Mucosa of descending colon (tissue), 3 donors: ENCODE measurements around the gene PPP6R2. TPM values are rescaled to one million over a fixed set of nuclear protein-coding genes. Genes with fewer than 3 reads are reported as not detected.
A peak's percentile ranks its signal among the peaks of the same experiment; 100 is the strongest.

ENCODE experiments used
- ATAC-seq: fragments of 200-7000 bp; cut with Tn5 transposase; one replicate; pipeline ENCODE4 v1.9.1; 2020; ENCODE audit warnings: mild to moderate bottlenecking, moderate library complexity
- DNase-seq, 3 donors: peaks; one replicate each; pipeline ENCODE4 v3.0.0-alpha.2; 2020
- H3K36me3 ChIP-seq: fragments of 200-600 bp; one replicate; pipeline ENCODE4 v1.8.0; 2021; ENCODE audit warnings: low read depth, mild to moderate bottlenecking
- H3K4me1 ChIP-seq: fragments of 200-600 bp; one replicate; pipeline ENCODE4 v1.8.0; 2021; ENCODE audit warnings: low read depth, mild to moderate bottlenecking
- H3K4me3 ChIP-seq: fragments of 200-600 bp; one replicate; pipeline ENCODE4 v1.8.0; 2021; ENCODE audit warnings: mild to moderate bottlenecking
- H3K9me3 ChIP-seq: fragments of 200-600 bp; one replicate; pipeline ENCODE4 v1.8.0; 2021; ENCODE audit warnings: mild to moderate bottlenecking
- intact Hi-C, 2 donors: fragments of 100-400 bp; cut with DNase I in 1 of 2; cut with micrococcal nuclease in 1 of 2; formaldehyde crosslinking; loops; one replicate each; pipeline versions ENCODE4 v1.11.0 to v1.11.1; 2022; cut with DNase I, micrococcal nuclease
- total RNA-seq, 3 donors: library from RNA; stranded (reverse); fragmentation: NEBNext Ultra II Directional in 2 of 3; extraction: Animal tissue kit (Norgen Biotek cat#: 25700) in 2 of 3; gene quantifications; one replicate each; pipeline versions ENCODE4 v1.2.1 to v1.2.4, GENCODE V29; 2021 to 2023
- TF ChIP-seq, protein P1 (sequence below): fragments of 200-600 bp; IDR thresholded peaks from one replicate; pipeline ENCODE4 v1.8.0; 2022; ENCODE audit warnings: antibody characterized with exemption, mild to moderate bottlenecking
- donor health status: DM: no; HTN: no; CAD: no; lungs with moderate emphysema.
- donor health status: DM: no; HTN: no; CAD: no.
- donor health status: DM: no; HTN: yes; CAD: no.

Gene PPP6R2
- total RNA-seq, 3 donors from 2014 or later = 54.3 to 61.7 (median 58.8) TPM

DNA sequence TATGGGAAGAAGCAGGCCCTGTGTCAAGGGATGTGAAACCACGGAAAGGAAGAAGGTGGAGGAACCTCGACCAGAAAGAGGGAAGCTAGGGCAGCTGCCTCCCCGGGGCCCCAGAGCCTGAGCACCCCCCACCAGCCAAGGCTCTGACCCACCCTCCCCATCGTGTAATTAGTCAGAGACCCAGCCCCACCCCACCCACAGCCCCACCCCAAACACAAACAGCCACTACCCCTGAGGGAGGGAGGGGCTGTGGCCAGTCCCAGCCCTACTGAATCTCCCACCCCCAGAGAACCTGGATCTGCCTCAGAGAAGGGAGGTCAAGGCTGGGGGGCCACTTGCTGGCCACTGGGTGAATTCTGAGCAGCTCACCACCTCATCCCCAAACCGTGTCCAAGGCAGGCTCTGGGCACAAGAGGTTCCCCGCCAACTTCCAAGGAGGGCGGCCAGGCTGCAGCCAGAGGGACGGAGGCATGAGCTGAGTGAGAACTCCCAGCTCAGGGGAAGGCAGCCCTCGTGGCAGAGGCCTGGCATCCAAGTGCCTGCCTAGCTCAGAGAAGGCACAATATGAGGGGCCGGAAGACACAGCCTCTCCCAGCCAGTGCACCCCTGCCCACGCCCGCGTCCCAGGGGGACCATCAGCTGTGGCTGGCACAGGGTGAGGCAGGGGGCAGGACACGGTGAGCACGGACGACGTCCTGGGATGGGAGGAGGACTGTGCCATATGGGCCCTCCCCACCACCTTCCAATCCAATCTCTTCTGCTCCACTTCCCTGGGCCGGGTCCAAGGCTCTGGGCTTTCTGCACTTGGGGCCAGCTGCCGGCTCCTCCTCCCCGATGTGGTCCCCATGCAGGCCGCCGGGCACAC lies 38.4 kb upstream of the PPP6R2 start:
- Histone ChIP-seq H3K36me3 (no peaks in the 10 kb centered on the region), H3K4me3 (no peak overlapping the region), H3K9me3 (no peaks in the 10 kb centered on the region), H3K4me1 (peaks cover 64% of the 10 kb centered on the region)
- DNase-seq (peak; percentile 62 to 80 (median 74)), ATAC-seq (peak; percentile 27)
- intact Hi-C loops = no loop called here
- TF ChIP-seq, protein P1, sequence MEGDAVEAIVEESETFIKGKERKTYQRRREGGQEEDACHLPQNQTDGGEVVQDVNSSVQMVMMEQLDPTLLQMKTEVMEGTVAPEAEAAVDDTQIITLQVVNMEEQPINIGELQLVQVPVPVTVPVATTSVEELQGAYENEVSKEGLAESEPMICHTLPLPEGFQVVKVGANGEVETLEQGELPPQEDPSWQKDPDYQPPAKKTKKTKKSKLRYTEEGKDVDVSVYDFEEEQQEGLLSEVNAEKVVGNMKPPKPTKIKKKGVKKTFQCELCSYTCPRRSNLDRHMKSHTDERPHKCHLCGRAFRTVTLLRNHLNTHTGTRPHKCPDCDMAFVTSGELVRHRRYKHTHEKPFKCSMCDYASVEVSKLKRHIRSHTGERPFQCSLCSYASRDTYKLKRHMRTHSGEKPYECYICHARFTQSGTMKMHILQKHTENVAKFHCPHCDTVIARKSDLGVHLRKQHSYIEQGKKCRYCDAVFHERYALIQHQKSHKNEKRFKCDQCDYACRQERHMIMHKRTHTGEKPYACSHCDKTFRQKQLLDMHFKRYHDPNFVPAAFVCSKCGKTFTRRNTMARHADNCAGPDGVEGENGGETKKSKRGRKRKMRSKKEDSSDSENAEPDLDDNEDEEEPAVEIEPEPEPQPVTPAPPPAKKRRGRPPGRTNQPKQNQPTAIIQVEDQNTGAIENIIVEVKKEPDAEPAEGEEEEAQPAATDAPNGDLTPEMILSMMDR = no peak

DNA sequence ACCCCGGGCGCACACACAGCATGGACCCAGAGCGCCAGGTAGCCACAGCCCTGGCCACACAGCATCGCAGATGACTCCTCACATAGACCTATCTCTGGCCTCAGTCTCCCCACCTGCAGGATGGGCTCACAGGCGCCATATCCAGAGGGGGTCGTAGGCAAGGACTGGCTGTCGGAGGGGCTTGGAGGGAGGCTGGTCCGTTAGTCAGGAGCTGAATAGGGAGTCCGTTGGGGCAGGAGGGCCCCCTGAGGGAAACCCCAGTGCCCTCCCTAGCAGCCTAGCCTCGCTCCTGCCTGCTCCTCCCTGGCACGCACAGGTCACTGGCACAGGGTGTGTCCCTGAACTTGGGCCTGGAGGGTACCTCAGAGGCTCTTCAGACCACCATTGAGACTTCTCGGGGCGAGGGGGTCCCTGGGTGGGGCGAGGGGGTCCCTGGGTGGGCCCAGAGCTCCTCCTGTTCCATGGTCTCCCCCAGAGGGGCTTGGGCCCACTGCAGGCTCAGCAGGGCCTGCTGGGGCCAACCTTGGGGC lies 37.7 kb upstream of the PPP6R2 start:
- intact Hi-C loops = no loop called here
- H3K36me3 ChIP-seq = no peaks in the 10 kb centered on the region
- no peak overlapping the region for H3K4me3 ChIP-seq
- TF ChIP-seq, protein P1 = no peak
- H3K4me1 ChIP-seq = peaks cover 59% of the 10 kb centered on the region
- ATAC-seq (peak; percentile 49), DNase-seq (peak in 2 of 3 donors; percentile 66 to 78)
- H3K9me3 ChIP-seq = no peaks in the 10 kb centered on the region

DNA sequence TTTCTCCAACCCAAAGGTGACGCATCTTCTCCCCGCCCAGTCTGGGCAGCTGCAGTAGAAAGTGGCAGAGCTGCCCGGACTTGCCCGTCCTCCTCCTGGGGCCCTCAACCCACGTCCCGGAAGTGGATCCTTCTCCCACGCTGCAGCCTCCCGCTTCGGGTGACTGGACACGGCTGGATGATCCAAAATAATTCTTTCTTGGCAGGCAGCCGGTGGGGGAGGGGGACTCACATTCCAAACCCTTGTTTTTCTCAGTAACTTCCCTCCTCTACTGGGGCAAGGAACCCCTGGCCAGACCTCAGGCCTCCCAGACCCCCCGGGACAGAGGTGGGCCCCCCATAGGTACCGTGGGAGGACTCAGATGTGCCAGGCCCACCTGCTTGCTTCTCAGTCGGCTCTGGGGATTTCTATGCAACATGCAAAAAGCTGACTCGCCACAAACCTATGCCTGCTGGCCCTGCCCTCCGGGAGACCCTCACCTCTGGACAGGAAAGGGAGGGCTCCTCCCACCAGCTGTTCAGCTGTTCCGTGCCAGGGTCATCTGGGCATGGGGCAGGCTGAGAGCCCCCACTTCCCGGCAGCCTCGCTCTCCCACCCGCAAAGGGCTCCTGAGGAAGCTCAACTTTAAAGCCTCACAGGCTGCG lies 37.1 kb upstream of the PPP6R2 start:
- DNase-seq (peak; percentile 88 to 92 (median 89)), ATAC-seq (peak; percentile 66)
- H3K9me3 ChIP-seq = no peaks in the 10 kb centered on the region
- no peaks in the 10 kb centered on the region for H3K36me3 ChIP-seq
- peaks cover 55% of the 10 kb centered on the region for H3K4me1 ChIP-seq
- intact Hi-C loops = no loop called here
- TF ChIP-seq, protein P1 = no peak
- H3K4me3 ChIP-seq = peak overlapping the region; percentile 84

DNA sequence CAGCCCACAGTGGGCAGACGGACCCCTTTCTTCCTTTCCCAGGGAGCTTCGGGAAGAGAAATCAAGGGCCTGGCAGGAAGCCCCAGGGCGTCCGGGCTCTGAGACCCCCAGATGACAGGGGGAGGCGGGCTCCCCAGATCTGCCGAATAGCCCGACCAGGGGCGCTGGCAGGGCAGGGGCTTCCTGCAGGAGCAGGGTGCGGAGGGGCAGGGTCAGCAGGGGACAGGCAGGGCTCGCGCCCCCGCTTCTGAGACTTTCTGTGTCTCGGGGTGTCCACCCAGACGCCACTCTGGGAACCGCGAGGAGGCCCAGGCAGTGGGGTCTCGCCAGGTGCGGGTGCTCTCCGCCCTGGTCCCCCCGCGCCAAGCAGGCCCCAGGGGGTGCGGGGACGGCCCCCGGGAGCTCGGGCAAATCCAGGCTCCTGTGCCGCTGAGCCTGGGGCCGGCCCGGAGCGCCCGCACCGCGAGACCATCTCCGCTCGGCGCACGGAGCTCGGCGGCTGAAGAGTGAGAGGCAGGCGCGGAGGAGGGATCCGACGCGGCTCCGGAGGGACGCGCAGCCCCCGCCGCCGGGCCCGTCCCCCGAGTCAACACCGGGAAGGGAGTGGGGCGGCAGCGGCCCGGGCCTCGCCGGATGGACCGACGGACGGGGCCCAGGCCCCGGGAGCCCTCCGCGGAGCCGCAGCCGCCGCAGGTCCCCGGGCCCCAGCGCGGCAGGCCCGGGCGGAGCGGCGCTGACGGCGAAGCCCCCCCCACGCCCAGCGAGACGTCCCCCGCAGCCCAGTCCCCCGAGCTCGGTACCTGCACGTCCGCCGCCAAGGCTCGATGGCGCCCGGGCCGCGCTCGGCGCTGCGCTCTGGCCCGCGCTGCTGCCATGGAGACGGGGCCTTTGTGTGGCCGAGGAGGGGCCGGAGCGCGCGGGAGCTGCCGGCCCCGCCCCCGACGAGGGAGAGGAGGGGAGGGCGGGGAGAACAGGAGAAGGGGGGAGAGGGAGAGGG lies 36.1 kb upstream of the PPP6R2 start, which contains the start of gene PLXNB2:
TSS of gene PLXNB2 (minus strand) at position 894 of the 997 bp plus-strand sequence. CDS start 17,062 bp downstream, outside the sequence.
- DNase-seq (peak; percentile 85 to 90 (median 85)), ATAC-seq (peak; percentile 48)
- Histone ChIP-seq H3K4me3 (peak within 1 kb of the TSS; percentile 84), H3K36me3 (no peaks in the 10 kb centered on the region), H3K4me1 (peaks cover 45% of the 10 kb centered on the region), H3K9me3 (no peaks in the 10 kb centered on the region)
- intact Hi-C loops = no loop called here
- TF ChIP-seq, protein P1 = no peak
